IMR-90 (cell line): ENCODE results near the gene SLC22A5. TPM values are rescaled to one million over a fixed set of nuclear protein-coding genes. Genes with fewer than 3 reads are reported as not detected.

Experiments
- ATAC-seq: fragments of 200-7000 bp; cut with Tn5 transposase; 2 replicates; pipeline ENCODE4 v1.9.1; 2020; ENCODE audit warnings: low read depth, mild to moderate bottlenecking, moderate library complexity
- BruUV-seq: library from RNA; stranded (reverse); fragments of 400-500 nt; replicated peaks from 2 replicates; lab custom pipeline; 2021; lab: Mats Ljungman, UMichigan
- CTCF ChIA-PET: fragments of 300-600 bp; formaldehyde crosslinking; extraction: SDS; loops from one replicate; lab custom pipeline; 2021; ENCODE audit warnings: antibody characterized with exemption; lab: Yijun Ruan, JAX
- POLR2A ChIA-PET: fragments of 300-600 bp; sonication (Branson Sonifier 250); formaldehyde crosslinking; loops from one replicate; lab custom pipeline; 2022; ENCODE audit warnings: antibody characterized with exemption; ENCODE audit not compliant: unreplicated experiment; lab: Charles Lee
- DNase-seq: peaks from one replicate; pipeline ENCODE4 v3.0.0; 2013
- H2AFZ ChIP-seq: replicated peaks from 2 replicates; pipeline ENCODE3; 2013; ENCODE audit warnings: low read length, mild to moderate bottlenecking; ENCODE audit not compliant: poor library complexity
- H2AK5ac ChIP-seq: 2 replicates; pipeline ENCODE4 v1.6.1; 2013; ENCODE audit warnings: low read depth, low read length, inconsistent platforms
- H2AK9ac ChIP-seq: replicated peaks from 2 replicates; pipeline ENCODE3; 2013; ENCODE audit warnings: mild to moderate bottlenecking, low read depth, low read length, moderate library complexity; ENCODE audit not compliant: poor library complexity
- H2BK120ac ChIP-seq: 2 replicates; pipeline ENCODE4 v1.6.1; 2013; ENCODE audit warnings: low read depth, low read length, inconsistent platforms
- H2BK15ac ChIP-seq: 3 replicates; pipeline ENCODE4 v1.6.1; 2013; ENCODE audit warnings: low read depth, low read length, inconsistent platforms
- H2BK20ac ChIP-seq: 2 replicates; pipeline ENCODE4 v1.6.1; 2013; ENCODE audit warnings: low read depth, mild to moderate bottlenecking, inconsistent platforms, low read length, moderate library complexity
- H2BK5ac ChIP-seq: 2 replicates; pipeline ENCODE4 v1.6.1; 2013; ENCODE audit warnings: mild to moderate bottlenecking, low read depth, low read length, inconsistent platforms; ENCODE audit not compliant: poor library complexity, severe bottlenecking
- H3K14ac ChIP-seq: replicated peaks from 2 replicates; pipeline ENCODE4 v1.6.1; 2013; ENCODE audit warnings: low read depth, low read length, inconsistent platforms
- H3K18ac ChIP-seq: 2 replicates; pipeline ENCODE4 v1.6.1; 2013; ENCODE audit warnings: low read depth, low read length, control low read depth
- H3K23ac ChIP-seq: 2 replicates; pipeline ENCODE4 v1.6.1; 2013; ENCODE audit warnings: low read depth, low read length, inconsistent platforms
- H3K27ac ChIP-seq: 2 replicates; pipeline ENCODE4 v1.5.1; 2013; ENCODE audit warnings: mild to moderate bottlenecking, control low read depth, low read length; ENCODE audit not compliant: insufficient read depth
- H3K27me3 ChIP-seq: 2 replicates; pipeline ENCODE4 v1.6.1; 2013; ENCODE audit warnings: low read length; ENCODE audit not compliant: control insufficient read depth, insufficient read depth
- H3K36me3 ChIP-seq: 2 replicates; pipeline ENCODE4 v1.6.1; 2013; ENCODE audit warnings: low read length, mixed read lengths; ENCODE audit not compliant: control insufficient read depth, insufficient read depth
- H3K4ac ChIP-seq: 2 replicates; pipeline ENCODE4 v1.6.1; 2013; ENCODE audit warnings: low read depth, low read length, inconsistent platforms
- H3K4me1 ChIP-seq: 2 replicates; pipeline ENCODE4 v1.6.1; 2013; ENCODE audit warnings: low read length, mixed read lengths; ENCODE audit not compliant: control insufficient read depth, insufficient read depth
- H3K4me2 ChIP-seq: 2 replicates; pipeline ENCODE4 v1.6.1; 2013; ENCODE audit warnings: low read depth, mild to moderate bottlenecking, control low read depth, low read length, moderate library complexity
- H3K4me3 ChIP-seq: 2 replicates; pipeline ENCODE4 v1.5.1; 2013; ENCODE audit warnings: low read depth, mild to moderate bottlenecking, control low read depth, low read length, moderate library complexity; ENCODE audit not compliant: insufficient read depth
- H3K56ac ChIP-seq: 2 replicates; pipeline ENCODE4 v1.6.1; 2013; ENCODE audit warnings: low read length, inconsistent platforms; ENCODE audit not compliant: insufficient read depth; ENCODE audit errors: extremely low read depth
- H3K79me1 ChIP-seq, 2 experiments: 2 replicates each; pipeline ENCODE4 v1.6.1; 2013; ENCODE audit warnings: low read length in 2 of 2, inconsistent platforms in 1 of 2, low read depth in 1 of 2
- H3K9ac ChIP-seq: 2 replicates; pipeline ENCODE4 v1.6.1; 2013; ENCODE audit warnings: low read depth, low read length, control low read depth
- H3K9me1 ChIP-seq: 2 replicates; pipeline ENCODE4 v1.6.1; 2013; ENCODE audit warnings: low read length, inconsistent platforms; ENCODE audit not compliant: insufficient read depth
- H3K9me3 ChIP-seq: 2 replicates; pipeline ENCODE4 v1.6.1; 2013; ENCODE audit warnings: low read length; ENCODE audit not compliant: control insufficient read depth, insufficient read depth
- H4K20me1 ChIP-seq: 2 replicates; pipeline ENCODE4 v1.6.1; 2013; ENCODE audit warnings: low read length, inconsistent platforms; ENCODE audit not compliant: insufficient read depth
- H4K5ac ChIP-seq: 2 replicates; pipeline ENCODE4 v1.6.1; 2013; ENCODE audit warnings: mild to moderate bottlenecking, low read depth, low read length, control low read depth
- H4K8ac ChIP-seq, 2 experiments: 2 replicates each; pipeline ENCODE4 v1.6.1; 2013; ENCODE audit warnings: low read depth in 2 of 2, low read length in 2 of 2, control low read depth in 1 of 2, inconsistent platforms in 1 of 2
- H4K91ac ChIP-seq: 2 replicates; pipeline ENCODE4 v1.6.1; 2013; ENCODE audit warnings: low read depth, low read length, inconsistent platforms; ENCODE audit not compliant: insufficient read depth
- BHLHE40 ChIP-seq: fragments of 150-350 bp; IDR thresholded peaks from 2 replicates; pipeline ENCODE4 v1.6.1; 2016; ENCODE audit warnings: mild to moderate bottlenecking, low read depth, low read length
- CEBPB ChIP-seq: IDR thresholded peaks from 2 replicates; pipeline ENCODE4 v1.6.1; 2012; ENCODE audit warnings: low read depth, low read length, improper control_type of control experiment
- CHD1 ChIP-seq: IDR thresholded peaks from 2 replicates; pipeline ENCODE4 v1.6.1; 2012; ENCODE audit warnings: low read depth, low read length, improper control_type of control experiment
- ELK1 ChIP-seq: fragments of 150-350 bp; IDR thresholded peaks from 2 replicates; pipeline ENCODE4 v1.6.1; 2016; ENCODE audit warnings: low read depth, mild to moderate bottlenecking, low read length, moderate library complexity, borderline replicate concordance
- FOS ChIP-seq: fragments of 150-350 bp; IDR thresholded peaks from 2 replicates; pipeline ENCODE4 v1.6.1; 2016; ENCODE audit warnings: low read depth, low read length
- MAFK ChIP-seq: IDR thresholded peaks from 2 replicates; pipeline ENCODE4 v1.6.1; 2012; ENCODE audit warnings: low read depth, low read length, improper control_type of control experiment
- MAZ ChIP-seq: IDR thresholded peaks from 2 replicates; pipeline ENCODE4 v1.6.1; 2012; ENCODE audit warnings: low read depth, mild to moderate bottlenecking, low read length, improper control_type of control experiment, moderate library complexity, borderline replicate concordance
- MXI1 ChIP-seq: IDR thresholded peaks from 2 replicates; pipeline ENCODE4 v1.6.1; 2012; ENCODE audit warnings: low read depth, mild to moderate bottlenecking, low read length, moderate library complexity, borderline replicate concordance
- POLR2A ChIP-seq: IDR thresholded peaks from 2 replicates; pipeline ENCODE4 v1.6.1; 2012; ENCODE audit warnings: mild to moderate bottlenecking, low read depth, low read length
- RAD21 ChIP-seq: IDR thresholded peaks from 2 replicates; pipeline ENCODE4 v1.6.1; 2012; ENCODE audit warnings: low read length, improper control_type of control experiment
- RCOR1 ChIP-seq: IDR thresholded peaks from 2 replicates; pipeline ENCODE4 v1.6.1; 2012; ENCODE audit warnings: mild to moderate bottlenecking, low read length, improper control_type of control experiment; ENCODE audit not compliant: insufficient replicate concordance
- RFX5 ChIP-seq: IDR thresholded peaks from 2 replicates; pipeline ENCODE4 v1.8.0; 2012; ENCODE audit warnings: low read depth, mild to moderate bottlenecking, low read length, moderate library complexity
- SMC3 ChIP-seq: fragments of 150-350 bp; IDR thresholded peaks from 2 replicates; pipeline ENCODE4 v1.6.1; 2016; ENCODE audit warnings: low read depth, mild to moderate bottlenecking, antibody characterized with exemption, low read length, moderate library complexity
- WGBS, 2 experiments: methylation state at CpG; one replicate each; pipeline versions ENCODE4 v1.1.5 to v1.1.7; 2013; ENCODE audit warnings: missing lambda C conversion rate in 2 of 2; ENCODE audit not compliant: insufficient read length in 1 of 2; ENCODE audit errors: extremely low coverage in 2 of 2; 5-methylcytosine and 5-hydroxymethylcytosine counted together
- dilution Hi-C: fragments of 300-500 bp; cut with HindIII; formaldehyde crosslinking; loops from one replicate; pipeline ENCODE4 v1.14.3; 2018; ENCODE audit warnings: low sequenced_read_pairs; ENCODE audit not compliant: unreplicated experiment
- in situ Hi-C: fragments of 300-500 bp; cut with MboI; formaldehyde crosslinking; loops from 3 replicates; pipeline ENCODE4 v1.14.3; 2019; ENCODE audit warnings: low sequenced_read_pairs, inconsistent platforms, mixed read lengths
- intact Hi-C: fragments of 100-400 bp; cut with micrococcal nuclease; formaldehyde crosslinking; loops from 2 replicates; pipeline ENCODE4 v1.10.0; 2022
- polyA plus RNA-seq, 3 experiments: library from polyadenylated mRNA; depleted of rRNA; stranded (reverse); fragments of >200 nt; gene quantifications; 2 replicates each; pipeline ENCODE4 v1.2.3, GENCODE V29; 2012; ENCODE audit warnings: low replicate concordance in 1 of 3
- total RNA-seq: library from RNA; depleted of rRNA; stranded (reverse); fragments of >200 nt; gene quantifications from 2 replicates; pipeline ENCODE4 v1.2.3, GENCODE V29; 2012
- TF ChIP-seq, protein P1 (sequence below): conservative IDR thresholded peaks from 2 replicates; pipeline ENCODE4 v1.5.1; 2012; ENCODE audit warnings: mild to moderate bottlenecking, low read depth, low read length, improper control_type of control experiment
- TF ChIP-seq, protein P2 (sequence below): fragments of 150-350 bp; IDR thresholded peaks from 2 replicates; pipeline ENCODE4 v1.6.1; 2017; ENCODE audit warnings: mild to moderate bottlenecking, antibody characterized with exemption, low read length, low read depth

Gene SLC22A5
- total and polyA plus RNA-seq, 2 of the 4 experiments (the other 2 are of a cell fraction), result 6.1 to 7.1 TPM

GRCh38 chr5:132358775-132359174 is 10.7 kb upstream of the SLC22A5 start:
- ChIA-PET POLR2A (no interaction called here), CTCF (no interaction called here)
- TF ChIP-seq, protein P1, sequence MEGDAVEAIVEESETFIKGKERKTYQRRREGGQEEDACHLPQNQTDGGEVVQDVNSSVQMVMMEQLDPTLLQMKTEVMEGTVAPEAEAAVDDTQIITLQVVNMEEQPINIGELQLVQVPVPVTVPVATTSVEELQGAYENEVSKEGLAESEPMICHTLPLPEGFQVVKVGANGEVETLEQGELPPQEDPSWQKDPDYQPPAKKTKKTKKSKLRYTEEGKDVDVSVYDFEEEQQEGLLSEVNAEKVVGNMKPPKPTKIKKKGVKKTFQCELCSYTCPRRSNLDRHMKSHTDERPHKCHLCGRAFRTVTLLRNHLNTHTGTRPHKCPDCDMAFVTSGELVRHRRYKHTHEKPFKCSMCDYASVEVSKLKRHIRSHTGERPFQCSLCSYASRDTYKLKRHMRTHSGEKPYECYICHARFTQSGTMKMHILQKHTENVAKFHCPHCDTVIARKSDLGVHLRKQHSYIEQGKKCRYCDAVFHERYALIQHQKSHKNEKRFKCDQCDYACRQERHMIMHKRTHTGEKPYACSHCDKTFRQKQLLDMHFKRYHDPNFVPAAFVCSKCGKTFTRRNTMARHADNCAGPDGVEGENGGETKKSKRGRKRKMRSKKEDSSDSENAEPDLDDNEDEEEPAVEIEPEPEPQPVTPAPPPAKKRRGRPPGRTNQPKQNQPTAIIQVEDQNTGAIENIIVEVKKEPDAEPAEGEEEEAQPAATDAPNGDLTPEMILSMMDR, result no peak
- no peak for TF ChIP-seq CEBPB
- TF ChIP-seq FOS, result no peak
- TF ChIP-seq RFX5, result no peak
- TF ChIP-seq CHD1, result no peak
- no peak for TF ChIP-seq POLR2A
- no peak for TF ChIP-seq MXI1
- TF ChIP-seq BHLHE40, result no peak
- TF ChIP-seq, protein P2, sequence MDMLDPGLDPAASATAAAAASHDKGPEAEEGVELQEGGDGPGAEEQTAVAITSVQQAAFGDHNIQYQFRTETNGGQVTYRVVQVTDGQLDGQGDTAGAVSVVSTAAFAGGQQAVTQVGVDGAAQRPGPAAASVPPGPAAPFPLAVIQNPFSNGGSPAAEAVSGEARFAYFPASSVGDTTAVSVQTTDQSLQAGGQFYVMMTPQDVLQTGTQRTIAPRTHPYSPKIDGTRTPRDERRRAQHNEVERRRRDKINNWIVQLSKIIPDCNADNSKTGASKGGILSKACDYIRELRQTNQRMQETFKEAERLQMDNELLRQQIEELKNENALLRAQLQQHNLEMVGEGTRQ, result no peak
- TF ChIP-seq ELK1, result no peak
- TF ChIP-seq RAD21, result no peak
- no peak for TF ChIP-seq SMC3
- TF ChIP-seq MAFK, result no peak
- TF ChIP-seq MAZ, result no peak
- TF ChIP-seq RCOR1, result no peak
- no peak overlapping the region for H3K14ac ChIP-seq
- H3K36me3 ChIP-seq, result no peaks in the 10 kb centered on the region
- ATAC-seq (no peak), DNase-seq (no peak)
- no peak overlapping the region for H2BK20ac ChIP-seq
- intact Hi-C loops, result no loop called here
- H2AK5ac ChIP-seq, result no peak overlapping the region
- H3K4me1 ChIP-seq, result no peaks in the 10 kb centered on the region; the same call in 1 of the 2 replicates
- H2AK9ac ChIP-seq, result no peak overlapping the region
- no peaks in the 10 kb centered on the region; the same call in 1 of the 2 replicates for H3K9me1 ChIP-seq
- H3K4me2 ChIP-seq, result no peak overlapping the region
- H3K23ac ChIP-seq, result no peak overlapping the region
- in situ Hi-C loops, result no loop called here
- no peaks in the 10 kb centered on the region for H3K79me1 ChIP-seq
- no peak overlapping the region for H3K18ac ChIP-seq
- no peak overlapping the region for H4K91ac ChIP-seq
- H3K9ac ChIP-seq, result no peak overlapping the region
- no peaks in the 10 kb centered on the region for H3K9me3 ChIP-seq
- H4K5ac ChIP-seq, result no peak overlapping the region
- 100% methylated on average over 1 of the region's 1 CpG; no CpG with 5 or more reads in 1 of the 2 experiments for WGBS, 2 experiments
- H3K4ac ChIP-seq, result no peak overlapping the region
- H3K27me3 ChIP-seq, result peaks cover 5% of the 10 kb centered on the region; the same call in 1 of the 2 replicates
- no peak overlapping the region for H4K8ac ChIP-seq
- no peak overlapping the region for H3K56ac ChIP-seq
- H2AFZ ChIP-seq, result no peak overlapping the region
- H2BK120ac ChIP-seq, result no peak overlapping the region
- no peaks in the 10 kb centered on the region for H4K20me1 ChIP-seq
- H3K4me3 ChIP-seq, result no peak overlapping the region
- no peak overlapping the region for H2BK15ac ChIP-seq
- H3K27ac ChIP-seq, result no peak overlapping the region
- BruUV-seq, result no TSS peak
- H2BK5ac ChIP-seq, result no peak overlapping the region
- dilution Hi-C loops, result no loop called here
